ENCODE measurements around the gene TOMM40. TPM values are rescaled to one million over a fixed set of nuclear protein-coding genes. Genes with fewer than 3 reads are reported as not detected.
A peak's percentile ranks its signal among the peaks of the same experiment; 100 is the strongest.

Gene TOMM40
- total RNA-seq, 1 experiment from 2014 or later = 180 TPM

DNA sequence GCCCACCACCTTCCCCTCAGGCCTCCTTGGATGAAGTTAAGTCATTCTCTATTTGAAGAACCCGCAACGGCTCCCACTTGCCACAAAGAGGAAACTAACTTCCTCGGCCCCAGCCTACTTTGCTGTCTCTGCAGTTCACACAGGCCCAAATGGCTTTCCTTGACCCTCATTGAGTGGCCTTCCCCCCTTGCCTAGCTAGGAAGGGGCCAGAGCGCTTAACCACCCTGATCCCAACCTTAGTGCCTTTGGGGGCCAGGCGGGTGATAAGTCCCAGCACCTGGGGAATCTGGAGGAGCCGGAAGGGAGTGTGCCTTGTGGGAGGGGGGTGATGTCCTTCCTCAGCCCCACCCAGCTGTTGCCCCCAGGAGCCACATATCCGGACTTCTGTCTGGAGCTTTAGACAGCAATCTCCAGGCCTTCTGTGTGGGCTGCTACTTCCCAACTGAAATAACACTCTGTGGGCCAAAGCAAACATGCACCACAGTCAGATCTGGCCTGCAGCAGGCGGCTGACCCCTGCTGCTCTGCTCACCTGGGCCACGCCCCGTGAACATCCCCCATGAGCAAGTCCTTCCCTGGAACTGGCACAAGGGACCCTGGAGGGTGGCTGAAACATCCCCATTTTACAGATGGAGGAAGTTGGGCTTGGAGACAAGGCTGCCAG, 34.5 kb upstream of the TOMM40 start:
- H3K79me2 ChIP-seq (ENCODE audit: insufficient read depth, low read length) = peaks cover 11% of the 10 kb centered on the region; the same call in 1 of the 2 replicates
- no peaks in the 10 kb centered on the region for H4K20me1 ChIP-seq (ENCODE audit: control insufficient read depth, insufficient read depth, insufficient read length)

More for the DNA sequence above, 34.5 kb upstream of the TOMM40 start:
- Histone ChIP-seq H3K23me2 (ENCODE audit: insufficient read length, low read depth, low read length, poor library complexity, severe bottlenecking) (no peaks in the 10 kb centered on the region), H3T11ph (ENCODE audit: low read length) (no peak overlapping the region), H3K9me3 (ENCODE audit: control insufficient read depth, low read depth, low read length) (no peaks in the 10 kb centered on the region), H3K18ac (ENCODE audit: insufficient read length, low read depth, low read length) (no peak overlapping the region), H3K4me1 (ENCODE audit: insufficient read depth, low read length) (no peaks in the 10 kb centered on the region), H3K27ac (ENCODE audit: insufficient read length, low read depth, low read length) (no peak overlapping the region), H3K79me1 (ENCODE audit: insufficient read depth, low read depth, low read length, poor library complexity, severe bottlenecking) (peaks cover 11% of the 10 kb centered on the region), H3K23ac (ENCODE audit: insufficient read length, low read depth, low read length) (no peak overlapping the region), H3K4ac (ENCODE audit: low read depth, low read length) (no peak overlapping the region), H2AK5ac (ENCODE audit: insufficient read length, low read length) (no peak overlapping the region), H2AFZ (ENCODE audit: low read length) (no peak overlapping the region), H3K27me3 (ENCODE audit: insufficient read depth, low read length) (no peaks in the 10 kb centered on the region), H3K9ac (ENCODE audit: extremely low read depth, insufficient read length, low read length) (no peak overlapping the region), H3K14ac (ENCODE audit: insufficient read depth, low read length) (no peak overlapping the region), H2BK5ac (ENCODE audit: insufficient read length, low read length) (no peak overlapping the region), H2BK20ac (ENCODE audit: low read depth, low read length, poor library complexity, severe bottlenecking) (no peak overlapping the region), H3K56ac (ENCODE audit: insufficient read length, low read depth, low read length) (no peak overlapping the region), H2BK15ac (ENCODE audit: low read depth, low read length) (no peak overlapping the region), H4K8ac (replicated peaks; ENCODE audit: insufficient read length, low read depth, low read length) (no peak overlapping the region), H2BK12ac (ENCODE audit: insufficient read length, low read depth, low read length) (no peak overlapping the region), H4K91ac (ENCODE audit: insufficient read length, low read depth, low read length) (no peak overlapping the region), H4K5ac (ENCODE audit: insufficient read length, low read depth, low read length) (no peak overlapping the region), H3K4me2 (ENCODE audit: insufficient read depth, insufficient read length, low read length) (no peak overlapping the region), H2BK120ac (ENCODE audit: low read depth, low read length, poor library complexity, severe bottlenecking) (no peak overlapping the region)
- H3K27ac Mint-ChIP-seq = peak overlapping the region in 1 of 3 experiments; percentile 47; a peak in 2 of 7 replicates
- no peak for DNase-seq
- no peak overlapping the region for H3K4me3 Mint-ChIP-seq
- H3K4me1 Mint-ChIP-seq = peaks cover 8 to 14% of the 10 kb centered on the region in 2 experiments
- H3K9me3 Mint-ChIP-seq = no peaks in the 10 kb centered on the region
- peaks cover 20 to 58% (median 56%) of the 10 kb centered on the region in 3 experiments for H3K36me3 Mint-ChIP-seq (ENCODE audit: insufficient read depth in 1 of 3, low read depth in 3 of 3)
- no CpG with 5 or more reads among the region's 10 CpGs for WGBS (ENCODE audit: extremely low coverage, insufficient read length, low lambda C conversion rate)
- no peaks in the 10 kb centered on the region for H3K27me3 Mint-ChIP-seq (ENCODE audit: low read depth)
- no peak for TF ChIP-seq CTCF (conservative IDR thresholded peaks at IDR 0.05)
